Stimulated activated naive CD8-positive, alpha-beta T cell treated with anti-CD3 and anti-CD28 coated beads, Interleukin-15, Interleukin-2, amounts not matched to agents 100 ng/mL and 50 ng/mL, for 24 hours (primary cell): Measurements from ENCODE around the gene HDAC8.
A peak's percentile ranks its signal among the peaks of the same experiment; 100 is the strongest.

Experiments
- H3K27ac Mint-ChIP-seq: one replicate; pipeline ENCODE4 v1.8.0; 2021; ENCODE audit warnings: mild to moderate bottlenecking, mixed read lengths
- H3K27me3 Mint-ChIP-seq: one replicate; pipeline ENCODE4 v1.8.0; 2021; ENCODE audit warnings: mixed read lengths
- H3K36me3 Mint-ChIP-seq: one replicate; pipeline ENCODE4 v1.8.0; 2021; ENCODE audit warnings: low read depth, mixed read lengths
- H3K4me1 Mint-ChIP-seq: one replicate; pipeline ENCODE4 v1.8.0; 2021; ENCODE audit warnings: low read depth, mixed read lengths
- H3K4me3 Mint-ChIP-seq: one replicate; pipeline ENCODE4 v1.8.0; 2021; ENCODE audit warnings: mild to moderate bottlenecking, mixed read lengths
- H3K9me3 Mint-ChIP-seq: one replicate; pipeline ENCODE4 v1.8.0; 2021; ENCODE audit warnings: mixed read lengths

The HDAC8 gene

GRCh38 chrX:72314881-72315280, 257.8 kb downstream of the HDAC8 start:
- no peaks in the 10 kb centered on the region for H3K4me1 Mint-ChIP-seq
- H3K27me3 Mint-ChIP-seq, result peaks cover 5% of the 10 kb centered on the region
- H3K9me3 Mint-ChIP-seq, result no peaks in the 10 kb centered on the region
- no peak overlapping the region for H3K27ac Mint-ChIP-seq
- H3K36me3 Mint-ChIP-seq, result no peaks in the 10 kb centered on the region
- H3K4me3 Mint-ChIP-seq, result no peak overlapping the region

- H3K27me3 Mint-ChIP-seq, result peaks cover 13% of the 10 kb centered on the region
- no peaks in the 10 kb centered on the region for H3K36me3 Mint-ChIP-seq
- H3K4me3 Mint-ChIP-seq, result no peak overlapping the region
- no peaks in the 10 kb centered on the region for H3K9me3 Mint-ChIP-seq
- H3K4me1 Mint-ChIP-seq, result no peaks in the 10 kb centered on the region
- H3K27ac Mint-ChIP-seq, result no peak overlapping the region
These were observed 258.7 kb downstream of the HDAC8 start for GRCh38 chrX:72313707-72314641.

- peaks cover 28% of the 10 kb centered on the region for H3K27me3 Mint-ChIP-seq
- no peaks in the 10 kb centered on the region for H3K9me3 Mint-ChIP-seq
- no peak overlapping the region for H3K4me3 Mint-ChIP-seq
- no peak overlapping the region for H3K27ac Mint-ChIP-seq
- no peaks in the 10 kb centered on the region for H3K36me3 Mint-ChIP-seq
- peaks cover 12% of the 10 kb centered on the region for H3K4me1 Mint-ChIP-seq
These were observed 260.2 kb downstream of the HDAC8 start for GRCh38 chrX:72312311-72312940.

GRCh38 chrX:72309297-72310071, 263.2 kb downstream of the HDAC8 start:
- Mint-ChIP-seq H3K27ac (no peak overlapping the region), H3K4me3 (no peak overlapping the region), H3K27me3 (peaks cover 40% of the 10 kb centered on the region), H3K36me3 (no peaks in the 10 kb centered on the region), H3K4me1 (peaks cover 28% of the 10 kb centered on the region), H3K9me3 (no peaks in the 10 kb centered on the region)

GRCh38 chrX:72308566-72309296, 263.9 kb downstream of the HDAC8 start:
- Mint-ChIP-seq H3K9me3 (no peaks in the 10 kb centered on the region), H3K27me3 (peaks cover 46% of the 10 kb centered on the region), H3K36me3 (no peaks in the 10 kb centered on the region), H3K4me1 (peaks cover 30% of the 10 kb centered on the region), H3K4me3 (peak overlapping the region; percentile 70), H3K27ac (no peak overlapping the region)

GRCh38 chrX:72308209-72308565, 264.5 kb downstream of the HDAC8 start:
- peaks cover 48% of the 10 kb centered on the region for H3K27me3 Mint-ChIP-seq
- H3K9me3 Mint-ChIP-seq, result no peaks in the 10 kb centered on the region
- peaks cover 30% of the 10 kb centered on the region for H3K4me1 Mint-ChIP-seq
- no peaks in the 10 kb centered on the region for H3K36me3 Mint-ChIP-seq
- no peak overlapping the region for H3K27ac Mint-ChIP-seq
- peak overlapping the region; percentile 70 for H3K4me3 Mint-ChIP-seq

GRCh38 chrX:72307646-72308051, 265.0 kb downstream of the HDAC8 start:
- H3K9me3 Mint-ChIP-seq, result no peaks in the 10 kb centered on the region
- peaks cover 30% of the 10 kb centered on the region for H3K4me1 Mint-ChIP-seq
- no peaks in the 10 kb centered on the region for H3K36me3 Mint-ChIP-seq
- no peak overlapping the region for H3K4me3 Mint-ChIP-seq
- peaks cover 52% of the 10 kb centered on the region for H3K27me3 Mint-ChIP-seq
- H3K27ac Mint-ChIP-seq, result no peak overlapping the region

GRCh38 chrX:72306851-72307645, 265.6 kb downstream of the HDAC8 start:
- no peak overlapping the region for H3K27ac Mint-ChIP-seq
- no peaks in the 10 kb centered on the region for H3K9me3 Mint-ChIP-seq
- peak overlapping the region; percentile 77 for H3K4me3 Mint-ChIP-seq
- peaks cover 30% of the 10 kb centered on the region for H3K4me1 Mint-ChIP-seq
- H3K27me3 Mint-ChIP-seq, result peaks cover 55% of the 10 kb centered on the region
- no peaks in the 10 kb centered on the region for H3K36me3 Mint-ChIP-seq

GRCh38 chrX:72306085-72306801, 266.4 kb downstream of the HDAC8 start:
- Mint-ChIP-seq H3K36me3 (no peaks in the 10 kb centered on the region), H3K4me3 (peak overlapping the region; percentile 77), H3K9me3 (no peaks in the 10 kb centered on the region), H3K4me1 (peaks cover 30% of the 10 kb centered on the region), H3K27me3 (peaks cover 59% of the 10 kb centered on the region), H3K27ac (no peak overlapping the region)

GRCh38 chrX:72305286-72306084, 267.2 kb downstream of the HDAC8 start, which contains the start of gene CITED1:
TSS of gene CITED1 (minus strand) at chrX:72305914. CDS start at chrX:72302869, 3,045 bp downstream.
- Mint-ChIP-seq H3K4me3 (peak within 1 kb of the TSS; percentile 77), H3K36me3 (no peaks in the 10 kb centered on the region), H3K4me1 (peaks cover 30% of the 10 kb centered on the region), H3K9me3 (no peaks in the 10 kb centered on the region), H3K27ac (no peak within 1 kb of the TSS), H3K27me3 (peaks cover 62% of the 10 kb centered on the region)

GRCh38 chrX:72304877-72305276, 267.8 kb downstream of the HDAC8 start:
- H3K36me3 Mint-ChIP-seq, result no peaks in the 10 kb centered on the region
- H3K27me3 Mint-ChIP-seq, result peaks cover 64% of the 10 kb centered on the region
- no peak overlapping the region for H3K27ac Mint-ChIP-seq
- peak overlapping the region; percentile 65 for H3K4me3 Mint-ChIP-seq
- no peaks in the 10 kb centered on the region for H3K9me3 Mint-ChIP-seq
- H3K4me1 Mint-ChIP-seq, result peaks cover 30% of the 10 kb centered on the region

GRCh38 chrX:72301781-72302180, 270.9 kb downstream of the HDAC8 start:
- Mint-ChIP-seq H3K36me3 (no peaks in the 10 kb centered on the region), H3K4me3 (no peak overlapping the region), H3K27me3 (peaks cover 55% of the 10 kb centered on the region), H3K9me3 (no peaks in the 10 kb centered on the region), H3K4me1 (peaks cover 13% of the 10 kb centered on the region), H3K27ac (no peak overlapping the region)
